GM18517 (cell line): ENCODE measurements around the gene PSENEN.

Experiments
- ATAC-seq: cut with Tn5 transposase; IDR thresholded peaks from one replicate; pipeline ENCODE4 v1.9.1; 2021; ENCODE audit warnings: mild to moderate bottlenecking, moderate library complexity; ENCODE audit not compliant: unreplicated experiment

PSENEN gene

DNA sequence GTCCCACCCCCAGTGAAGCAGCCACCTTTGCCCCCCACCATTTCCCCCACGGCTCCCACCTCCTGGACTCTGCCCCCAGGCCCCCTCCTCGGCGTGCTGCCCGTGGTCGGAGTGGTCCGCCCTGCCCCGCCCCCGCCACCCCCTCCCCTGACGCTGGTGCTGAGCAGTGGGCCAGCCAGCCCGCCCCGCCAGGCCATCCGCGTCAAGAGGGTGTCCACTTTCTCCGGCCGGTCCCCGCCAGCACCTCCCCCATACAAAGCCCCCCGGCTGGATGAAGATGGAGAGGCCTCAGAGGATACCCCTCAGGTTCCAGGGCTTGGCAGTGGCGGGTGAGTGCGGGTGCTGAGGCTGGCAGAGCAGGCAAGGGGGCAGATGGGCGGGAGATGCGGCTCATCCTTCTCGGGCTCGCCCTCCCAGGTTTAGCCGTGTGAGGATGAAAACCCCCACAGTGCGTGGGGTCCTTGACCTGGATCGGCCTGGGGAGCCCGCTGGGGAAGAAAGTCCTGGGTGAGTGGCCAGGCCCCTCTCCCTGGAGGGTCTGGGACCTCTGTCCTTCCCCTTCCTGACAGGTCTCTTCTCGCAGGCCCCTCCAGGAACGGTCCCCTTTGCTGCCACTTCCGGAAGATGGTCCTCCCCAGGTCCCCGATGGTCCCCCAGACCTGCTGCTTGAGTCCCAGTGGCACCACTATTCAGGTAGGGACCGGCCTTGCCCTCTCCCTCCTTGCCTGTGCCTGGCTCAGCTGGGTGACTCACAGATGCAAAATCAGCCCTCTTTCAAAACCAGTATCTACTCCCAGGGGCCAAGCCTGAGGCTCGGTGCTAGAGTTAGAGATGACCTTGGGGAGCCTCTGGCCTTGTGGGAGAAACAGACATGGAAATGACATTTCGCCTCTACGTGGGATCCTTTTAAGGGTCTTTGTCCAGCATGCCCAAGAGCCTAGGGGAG is 12.0 kb upstream of the PSENEN start:
- ATAC-seq = no peak

DNA sequence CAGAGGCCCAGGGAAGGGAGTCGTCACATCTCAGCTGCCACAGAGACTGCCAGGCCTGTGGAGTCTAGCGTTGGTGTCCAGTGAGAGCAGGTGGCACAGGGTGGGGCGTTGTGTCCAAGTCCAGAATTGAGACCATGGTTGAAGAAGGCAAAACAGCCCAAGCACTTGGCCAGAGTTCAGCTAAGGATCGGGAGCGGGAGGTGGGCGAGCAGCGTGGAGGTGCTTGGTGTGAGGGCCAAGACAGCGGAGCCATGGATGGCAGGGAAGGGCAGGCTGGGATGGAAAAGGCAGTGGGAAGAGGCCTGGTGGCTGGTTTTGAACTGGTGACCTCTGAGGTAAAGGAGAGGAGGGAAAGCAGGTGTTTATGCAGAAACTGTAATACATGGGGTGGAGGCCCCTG is 11.2 kb upstream of the PSENEN start:
- ATAC-seq = no peak

DNA sequence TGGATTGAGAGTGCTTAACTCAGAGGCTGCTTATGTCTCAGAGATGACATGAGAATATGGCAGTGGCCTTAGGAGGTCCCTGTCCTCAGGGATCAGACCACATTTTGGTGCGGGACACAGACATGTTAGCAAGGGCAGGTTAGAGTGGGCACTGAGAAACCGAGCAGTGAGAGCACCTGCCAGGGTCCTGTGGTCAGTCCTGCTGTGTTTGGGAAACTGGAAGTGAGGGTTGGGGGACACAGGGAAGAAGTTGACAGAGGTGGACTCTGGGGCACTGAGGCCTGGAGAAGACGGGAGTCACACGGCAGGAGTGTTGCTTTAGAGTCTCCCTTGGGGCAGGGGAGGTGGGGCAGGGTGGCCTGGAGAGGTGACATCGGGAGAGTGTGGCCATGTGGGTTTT is 10.6 kb upstream of the PSENEN start:
- ATAC-seq = no peak

DNA sequence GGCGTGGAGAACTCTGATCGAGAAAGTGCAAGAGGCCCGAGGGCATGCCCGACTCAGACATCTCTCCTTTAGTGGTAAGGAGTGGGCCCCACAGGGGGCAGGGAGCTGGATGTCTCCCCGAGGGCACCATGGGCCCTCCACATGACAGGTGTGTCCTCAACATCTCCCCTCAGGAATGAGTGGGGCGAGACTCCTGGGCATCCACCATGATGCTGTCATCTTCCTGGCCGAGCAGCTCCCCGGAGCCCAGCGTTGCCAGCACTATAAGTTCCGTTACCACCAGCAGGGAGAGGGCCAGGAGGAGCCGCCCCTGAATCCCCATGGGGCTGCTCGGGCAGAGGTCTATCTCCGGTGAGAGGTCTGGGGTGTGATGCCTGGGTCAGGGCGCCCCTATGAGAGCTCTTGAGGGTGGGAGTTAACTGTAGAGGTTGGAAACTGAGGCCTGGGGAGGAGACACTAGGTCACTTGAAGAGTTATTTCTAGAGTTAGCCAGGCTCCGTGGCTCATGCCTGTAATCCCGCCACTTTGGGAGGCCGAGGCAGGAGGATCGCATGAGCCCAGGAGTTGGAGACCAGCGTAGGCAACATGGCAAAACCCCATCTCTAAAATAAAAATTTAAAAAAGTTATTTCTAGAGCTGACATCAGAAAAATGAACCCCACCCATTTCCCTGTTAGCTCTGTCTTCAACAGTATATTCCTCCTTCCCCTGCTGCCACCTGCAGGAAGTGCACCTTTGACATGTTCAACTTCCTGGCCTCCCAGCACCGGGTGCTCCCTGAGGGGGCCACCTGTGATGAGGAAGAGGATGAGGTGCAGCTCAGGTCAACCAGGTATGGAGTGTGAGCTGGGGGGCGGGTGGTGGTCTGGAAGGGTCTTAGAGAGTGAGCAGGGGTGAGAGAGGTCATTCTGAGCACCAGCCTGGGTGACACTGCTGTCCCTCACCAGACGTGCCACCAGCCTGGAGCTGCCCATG is 8.3 kb upstream of the PSENEN start:
- no peak for ATAC-seq

DNA sequence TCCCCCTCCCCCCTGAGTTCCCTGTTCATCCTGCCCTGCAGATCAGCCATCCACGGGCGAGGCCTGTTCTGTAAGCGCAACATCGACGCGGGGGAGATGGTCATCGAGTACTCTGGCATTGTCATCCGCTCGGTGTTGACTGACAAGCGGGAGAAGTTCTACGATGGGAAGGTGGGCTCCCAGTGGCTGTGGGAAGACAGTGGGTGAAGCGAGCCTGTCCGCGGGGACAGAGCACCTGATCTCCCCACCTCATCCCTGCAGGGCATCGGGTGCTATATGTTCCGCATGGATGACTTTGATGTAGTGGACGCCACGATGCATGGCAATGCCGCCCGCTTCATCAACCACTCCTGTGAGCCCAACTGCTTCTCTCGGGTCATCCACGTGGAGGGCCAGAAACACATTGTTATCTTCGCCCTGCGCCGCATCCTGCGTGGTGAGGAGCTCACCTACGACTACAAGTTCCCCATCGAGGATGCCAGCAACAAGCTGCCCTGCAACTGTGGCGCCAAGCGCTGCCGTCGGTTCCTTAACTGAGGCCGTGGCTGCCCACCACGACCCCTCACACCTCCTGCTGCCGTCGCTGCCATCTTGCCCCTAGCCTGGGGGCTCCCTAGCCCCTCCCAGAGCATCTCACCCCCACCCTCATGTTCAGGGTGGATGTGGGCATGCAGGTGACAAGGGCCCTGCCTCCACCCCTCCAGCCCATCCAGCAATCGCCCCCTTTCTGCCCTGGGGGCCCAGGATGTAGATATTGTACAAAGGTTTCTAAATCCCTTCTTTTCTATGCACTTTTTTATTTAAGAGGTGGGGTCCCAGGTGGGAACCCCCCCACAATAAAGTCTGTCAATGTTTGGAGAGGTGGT is 7.2 kb upstream of the PSENEN start:
- ATAC-seq = no peak

DNA sequence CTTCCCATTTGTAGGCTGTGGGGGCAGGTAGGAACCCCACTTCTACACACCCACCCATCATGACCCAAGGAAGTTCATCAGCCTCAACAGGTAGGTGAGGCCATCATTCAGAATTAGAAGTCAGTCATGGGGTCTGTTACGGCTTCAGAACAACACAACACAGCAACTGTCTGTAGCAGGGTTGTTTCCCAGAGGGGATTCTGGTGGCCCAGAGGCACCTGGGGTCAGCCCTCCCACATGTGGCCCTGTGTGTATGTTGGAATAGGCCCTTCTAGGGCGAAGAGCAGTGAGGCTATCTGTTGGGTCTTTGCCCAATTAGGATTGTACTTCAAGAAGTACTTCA is 6.6 kb upstream of the PSENEN start:
- ATAC-seq = no peak

DNA sequence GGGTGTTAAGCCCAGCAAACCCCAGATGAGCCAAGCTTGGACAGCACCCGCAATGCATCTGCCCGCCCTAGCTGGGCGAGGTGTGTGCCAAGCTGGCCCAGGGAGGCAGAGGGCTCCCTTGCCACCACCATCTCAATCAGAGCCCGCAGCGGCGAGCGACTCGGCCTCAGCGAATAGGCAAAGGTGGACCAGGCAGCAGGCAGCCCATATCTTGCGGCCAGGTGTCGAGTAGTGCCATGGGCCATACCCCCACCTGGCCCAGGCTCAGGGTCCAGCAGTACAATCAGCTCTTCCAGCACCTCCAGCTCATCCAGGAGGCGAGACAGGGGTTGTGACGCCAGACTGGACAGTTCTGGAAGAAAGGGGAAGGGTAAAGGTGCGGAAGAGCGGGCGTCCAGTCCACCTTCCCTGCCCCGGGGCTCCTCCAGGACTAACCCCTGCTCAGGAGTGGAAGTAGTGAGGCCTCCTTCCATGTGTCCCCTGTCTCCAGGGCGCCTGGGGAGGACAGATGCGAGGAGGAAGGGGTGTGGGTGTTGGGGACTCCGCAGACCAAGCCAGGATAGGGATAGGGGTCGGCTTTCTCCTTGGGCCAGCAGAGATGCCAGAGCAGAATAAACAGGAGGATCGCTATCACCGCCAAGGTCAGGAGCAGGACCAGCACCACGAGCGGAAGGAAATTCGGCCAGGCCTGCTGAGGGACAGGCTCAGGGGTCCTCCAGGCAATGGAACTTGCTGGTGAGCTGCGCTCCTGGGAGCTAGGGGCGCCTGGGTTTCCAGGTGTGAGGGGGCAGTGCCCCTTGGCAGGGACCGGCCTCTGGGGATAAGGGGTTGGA is 6.0 kb upstream of the PSENEN start:
- no peak for ATAC-seq

DNA sequence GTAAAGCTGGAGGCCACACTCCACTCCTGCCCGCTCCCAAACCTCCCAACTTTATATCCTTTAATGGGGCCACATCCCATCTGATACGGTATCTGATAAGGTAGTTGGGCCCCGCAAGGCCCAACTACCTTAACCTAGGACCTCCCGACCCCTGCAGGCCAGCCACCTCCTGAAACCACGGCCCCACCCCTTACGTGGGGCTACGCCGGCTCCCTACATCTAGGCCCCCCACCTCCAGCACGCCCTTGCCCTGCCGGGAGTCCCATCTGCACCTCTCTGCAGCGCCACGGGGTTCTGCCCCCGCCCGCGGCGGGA is 5.4 kb upstream of the PSENEN start:
- ATAC-seq = no peak

DNA sequence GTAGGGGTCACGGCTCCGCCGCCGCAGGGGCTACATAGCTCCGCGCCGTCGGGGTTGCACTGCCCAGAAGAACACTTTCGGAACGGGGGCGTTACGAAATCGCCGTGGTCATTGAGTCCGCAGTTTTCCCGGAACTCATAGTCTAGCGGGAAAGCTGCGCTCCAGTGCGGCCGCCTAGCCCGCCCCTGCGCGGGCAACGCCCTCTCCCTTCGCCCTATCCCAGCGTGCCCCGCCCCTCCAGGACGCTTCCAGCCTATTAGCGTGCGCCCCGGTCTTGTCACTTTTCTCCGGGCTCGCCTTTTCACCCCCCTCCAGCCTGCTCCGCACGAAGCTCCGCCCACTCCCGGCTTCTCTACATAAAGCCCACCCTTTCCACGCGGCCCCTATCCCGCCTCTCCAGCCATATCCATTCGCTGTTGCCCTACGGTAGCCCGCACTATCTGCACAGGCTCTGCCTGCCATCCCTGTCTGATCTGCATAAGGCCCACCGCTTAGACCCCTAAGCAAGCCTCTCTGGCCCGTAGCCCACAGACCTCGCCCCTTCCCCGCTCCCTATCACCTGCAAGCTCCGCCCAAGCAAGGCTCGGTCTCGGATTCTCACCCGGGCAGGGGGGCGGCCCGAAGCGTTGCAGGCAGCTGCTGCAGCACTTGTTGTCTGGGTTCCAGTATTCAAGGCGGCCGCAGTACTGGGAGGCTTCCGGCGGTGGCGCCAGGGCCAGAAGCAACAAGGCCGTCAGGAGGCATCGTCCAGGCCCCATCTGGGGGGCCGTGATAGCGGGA is 4.8 kb upstream of the PSENEN start:
- peak; percentile 46 for ATAC-seq

DNA sequence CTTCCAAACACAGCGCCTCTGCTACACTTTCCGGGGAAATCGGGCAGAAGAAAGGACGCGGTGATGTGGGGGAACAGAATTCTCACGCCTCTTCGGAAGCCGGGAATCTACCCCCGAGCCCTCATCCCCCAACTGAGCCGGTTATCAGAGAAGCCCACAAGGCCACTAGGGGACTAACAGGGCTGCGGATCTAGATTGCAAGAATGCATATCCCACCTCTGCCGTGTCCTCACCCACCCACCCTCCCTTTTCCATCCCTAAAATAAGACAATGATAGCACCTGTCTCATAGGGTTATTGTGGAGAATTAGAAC is 4.3 kb upstream of the PSENEN start:
- ATAC-seq = no peak

DNA sequence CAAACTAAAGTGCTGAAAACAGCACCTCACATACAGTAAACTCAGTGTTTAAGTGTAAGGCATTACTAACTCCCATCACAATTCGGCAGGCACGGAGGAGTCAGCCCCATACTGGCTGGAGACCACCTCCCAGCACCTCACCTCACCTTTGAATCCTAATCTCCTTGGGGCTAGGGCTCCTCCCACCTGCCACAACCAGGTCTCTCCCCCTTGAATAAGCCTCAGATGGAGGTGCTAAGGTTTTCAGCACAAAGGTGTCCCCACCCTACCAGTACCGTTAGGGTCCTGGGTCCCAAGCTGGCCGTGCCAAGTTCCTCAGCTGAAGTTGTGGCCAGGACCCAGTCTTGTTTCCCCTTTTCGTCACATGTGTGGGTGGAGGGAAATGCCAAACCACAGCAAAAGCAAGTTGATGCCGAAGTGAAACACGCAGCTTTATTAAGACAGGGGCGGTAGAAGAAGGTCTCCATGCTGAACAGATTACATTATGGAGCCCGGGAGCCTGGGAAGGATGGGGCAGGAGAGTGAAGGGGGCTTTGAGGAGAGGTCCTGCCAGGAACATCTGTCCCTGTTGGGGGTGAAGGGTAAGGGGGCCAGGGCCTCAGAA is 3.2 kb upstream of the PSENEN start, which contains the start of gene IGFLR1:
TSS of gene IGFLR1 (minus strand) at position 332 of the 604 bp plus-strand sequence. CDS start 1,272 bp downstream, outside the sequence.
- ATAC-seq = no peak

DNA sequence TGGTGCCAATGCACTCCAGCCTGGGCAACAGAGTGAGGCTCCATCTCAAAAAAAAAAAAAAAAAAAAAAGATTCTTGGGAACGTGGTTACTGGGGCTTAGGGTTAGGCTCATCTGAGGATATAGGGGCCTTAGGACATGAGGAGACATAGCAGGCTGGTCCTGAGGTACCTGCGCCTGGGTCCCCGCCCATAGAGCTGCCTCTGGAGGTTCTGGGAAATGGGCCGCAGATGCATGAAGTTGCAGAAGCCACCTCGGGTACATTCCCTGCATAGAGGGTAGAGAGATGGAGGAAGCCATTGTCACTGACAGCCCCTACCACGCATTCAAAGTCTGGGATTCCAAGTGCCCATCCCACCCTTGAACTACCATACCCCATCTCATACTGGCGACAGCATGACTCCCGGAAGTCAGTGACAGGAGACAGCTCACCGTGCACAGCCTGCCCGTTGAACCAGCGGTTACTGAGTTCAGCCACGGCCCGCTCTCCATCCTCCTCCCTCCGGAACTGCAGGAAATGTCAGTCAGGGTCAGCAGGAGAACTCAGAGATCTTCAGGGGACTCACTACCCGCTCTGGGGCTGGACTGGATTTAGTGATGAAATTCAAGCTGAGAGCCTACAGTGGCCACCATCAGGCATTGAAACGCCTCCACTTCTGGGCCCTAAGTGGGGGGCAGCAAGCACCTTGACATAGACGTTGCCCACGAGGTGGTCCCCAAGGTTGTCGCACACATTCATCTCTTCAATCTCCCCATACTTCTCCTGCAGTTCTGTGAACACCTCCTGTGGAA is 1.6 kb upstream of the PSENEN start:
- ATAC-seq = no peak

DNA sequence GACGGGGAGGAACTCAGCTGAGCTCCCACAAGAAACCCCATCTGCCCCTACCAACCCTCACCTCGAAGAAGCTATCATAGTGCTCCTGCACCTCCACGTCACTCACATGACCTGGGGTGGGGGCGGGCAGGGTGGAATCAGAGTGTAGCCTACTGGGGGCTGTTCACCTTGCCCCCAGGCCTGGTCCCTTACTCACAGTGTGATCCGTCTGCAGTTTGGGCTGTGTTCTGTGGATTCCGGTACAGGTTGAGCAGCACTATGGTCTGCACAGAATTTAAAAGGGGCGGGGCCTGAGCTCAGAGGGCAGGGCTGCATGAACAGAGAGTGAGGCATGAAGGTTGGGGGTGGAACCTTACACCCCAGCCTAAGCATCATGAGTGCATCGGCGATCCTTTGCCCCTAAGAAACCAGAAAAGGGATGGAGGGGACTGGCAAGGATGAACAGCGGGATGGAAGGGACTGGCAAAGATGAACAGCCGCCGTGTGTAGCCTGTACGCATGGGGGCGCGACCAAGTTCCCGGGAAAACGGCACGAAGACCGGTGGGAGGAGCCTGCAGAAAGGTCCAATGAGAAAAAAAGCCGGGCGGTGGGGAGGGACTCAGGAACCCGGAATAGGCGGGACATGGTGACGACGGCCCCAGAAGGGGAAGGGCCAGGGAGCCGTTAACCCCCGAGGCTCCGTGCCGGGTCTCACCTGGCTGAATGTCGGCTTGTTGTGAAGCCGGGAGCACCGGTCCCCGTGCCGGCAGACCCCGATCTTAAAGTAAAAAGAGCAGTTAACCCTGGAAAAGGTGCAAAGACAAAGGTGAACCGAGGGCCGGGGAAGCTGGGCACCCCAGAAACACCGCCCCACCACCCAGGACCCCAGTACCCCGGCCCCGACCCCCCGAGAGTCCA is 772 bp upstream of the PSENEN start:
- no peak for ATAC-seq

DNA sequence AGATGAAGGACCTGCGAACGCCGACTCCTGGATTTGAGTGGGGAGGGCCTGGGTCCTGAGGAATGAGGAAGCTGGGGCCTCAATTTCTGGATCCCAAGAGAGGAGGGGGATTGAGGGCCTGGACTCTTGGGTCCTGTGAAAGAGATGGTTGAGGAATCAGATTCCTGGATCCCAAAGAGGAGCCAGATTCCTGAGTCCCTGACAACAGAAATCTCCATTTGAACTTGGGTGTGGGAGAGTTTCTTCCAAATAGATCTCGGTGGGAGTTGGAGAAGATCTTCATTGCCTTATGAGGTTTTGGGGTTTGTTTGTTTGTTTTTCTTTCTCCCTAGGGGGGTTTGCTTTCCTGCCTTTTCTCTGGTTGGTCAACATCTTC is 624 bp downstream of the PSENEN start:
- ATAC-seq = no peak

DNA sequence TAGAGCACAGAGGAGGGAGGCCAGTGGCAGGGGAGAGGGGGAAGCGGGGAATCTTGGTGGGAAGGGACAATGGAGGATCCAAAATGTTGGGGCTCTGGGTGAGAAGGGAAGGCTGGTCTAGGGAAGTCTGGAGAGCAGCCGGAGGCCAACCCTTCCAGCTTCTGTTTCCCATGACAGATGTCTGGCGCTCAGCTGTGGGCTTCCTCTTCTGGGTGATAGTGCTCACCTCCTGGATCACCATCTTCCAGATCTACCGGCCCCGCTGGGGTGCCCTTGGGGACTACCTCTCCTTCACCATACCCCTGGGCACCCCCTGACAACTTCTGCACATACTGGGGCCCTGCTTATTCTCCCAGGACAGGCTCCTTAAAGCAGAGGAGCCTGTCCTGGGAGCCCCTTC is 1.1 kb downstream of the PSENEN start:
- no peak for ATAC-seq

DNA sequence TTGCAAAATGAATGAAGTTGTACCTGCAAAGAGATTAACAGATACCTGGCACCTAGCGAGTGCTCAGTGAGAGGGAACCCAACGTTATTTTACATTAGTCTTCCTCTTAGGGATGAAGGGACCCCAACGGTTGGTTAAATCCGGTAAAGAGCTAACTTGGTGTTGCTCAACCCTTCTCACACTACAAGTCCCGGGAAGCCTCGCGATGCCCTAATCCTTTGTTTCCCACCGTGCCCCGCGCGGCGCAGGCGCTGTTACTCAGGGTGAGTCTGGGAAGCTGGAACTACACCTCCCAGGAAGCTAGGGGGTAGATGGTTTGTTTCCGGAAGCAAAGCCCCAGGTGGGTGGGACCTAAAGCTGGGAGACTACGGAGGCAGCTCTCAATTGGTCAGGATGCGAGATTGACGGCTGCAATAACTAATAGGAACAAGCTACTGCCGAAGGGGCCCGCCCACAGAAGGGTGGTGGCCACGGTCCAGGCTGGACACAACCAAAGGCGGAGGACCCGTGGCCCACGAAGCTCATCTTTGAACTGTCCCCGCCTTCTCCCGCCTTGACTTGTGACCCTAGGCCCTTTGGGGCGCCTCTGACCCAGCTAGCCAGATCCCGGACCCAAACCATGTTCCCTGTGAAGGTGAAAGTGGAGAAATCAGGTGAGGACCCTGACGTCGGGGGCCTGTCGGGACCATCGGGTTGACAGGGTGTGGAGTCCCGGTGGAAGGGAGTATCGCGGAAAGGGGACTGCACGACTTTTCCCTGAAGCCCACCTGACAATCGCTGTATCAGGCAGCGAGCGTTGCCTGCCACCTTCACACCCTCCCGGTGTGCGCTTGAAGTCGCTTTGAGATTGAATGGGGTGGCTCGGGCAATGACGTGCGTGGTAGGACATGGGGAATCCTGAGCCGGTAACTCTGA is 2.9 kb downstream of the PSENEN start, which contains the start of gene LIN37:
TSS of gene LIN37 (plus strand) at position 471 of the 915 bp plus-strand sequence. CDS start at position 620, 149 bp downstream.
- ATAC-seq = peak; percentile 66
